Erythroblast (primary cell): ENCODE measurements around the gene ACOT13.

Experiments used
- GATA1 ChIP-seq: IDR thresholded peaks from 2 replicates; pipeline ENCODE4 v1.6.1; 2011; ENCODE audit warnings: low read depth, mild to moderate bottlenecking, control low read depth, low read length, moderate library complexity
- POLR2A ChIP-seq: IDR thresholded peaks from 2 replicates; pipeline ENCODE4 v1.6.1; 2011; ENCODE audit warnings: mild to moderate bottlenecking, low read length

DNA sequence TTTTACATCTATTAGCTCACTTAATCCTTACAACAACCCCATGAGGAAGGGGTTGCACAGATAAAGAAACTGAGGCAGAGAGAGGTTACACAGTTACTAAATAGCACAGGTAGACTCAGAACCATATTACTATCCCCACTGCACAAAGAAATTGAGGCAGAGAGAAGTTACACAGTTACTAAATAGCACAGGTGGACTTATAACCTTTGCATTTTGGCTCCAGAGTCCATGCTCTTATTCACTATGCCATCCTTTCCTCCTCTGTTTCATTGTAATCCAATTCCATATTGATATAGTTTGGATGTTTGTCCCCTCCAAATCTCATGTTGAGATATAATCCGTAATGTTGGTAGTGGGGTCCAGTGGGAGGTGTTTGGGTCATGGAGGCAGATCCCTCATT lies 3.7 kb upstream of the ACOT13 start:
- TF ChIP-seq POLR2A (no peak), GATA1 (no peak)
